OCI-LY7 (cell line): Measurements from ENCODE around the gene CFP.

Experiments used
- CTCF ChIP-seq: fragments of 200-600 bp; sonication (generic); conservative IDR thresholded peaks from 2 replicates; pipeline ENCODE4 v1.5.1; 2014; ENCODE audit warnings: mild to moderate bottlenecking, antibody characterized with exemption, low read length, moderate library complexity, mixed read lengths
- EZH2phosphoT487 ChIP-seq: fragments of 200-600 bp; sonication (generic); IDR thresholded peaks from 2 replicates; pipeline ENCODE4 v1.6.1; 2018; ENCODE audit warnings: low read depth, borderline replicate concordance, mild to moderate bottlenecking, mixed run types, antibody characterized with exemption, low read length, moderate library complexity, mixed read lengths

- no peak for TF ChIP-seq CTCF
- no peak for TF ChIP-seq EZH2phosphoT487
Observed at GRCh38 chrX:47596256-47596655, 33.5 kb downstream of the CFP start.
